ENCODE results near the gene PLXND1.

DNA sequence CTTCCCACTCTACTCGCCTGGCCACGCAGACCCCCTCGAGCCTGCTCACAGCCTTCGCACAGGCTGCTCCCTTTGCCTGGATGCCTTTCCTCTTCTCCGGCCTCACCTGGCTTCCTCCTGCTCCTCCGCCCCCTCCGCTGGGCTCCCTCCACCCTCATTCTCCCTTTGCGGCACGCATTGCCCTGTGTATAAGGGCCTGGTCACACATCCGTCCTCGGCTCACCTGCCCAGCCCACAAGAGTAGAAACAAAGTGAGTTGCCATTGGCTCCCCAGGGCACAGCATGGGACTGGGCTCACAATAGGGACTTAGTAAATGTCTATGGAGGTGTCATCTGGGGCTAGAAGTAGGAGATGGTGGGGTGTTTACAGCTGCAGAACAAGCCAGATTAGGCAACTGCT, 4.2 kb downstream of the PLXND1 start:
- TF ChIP-seq, protein P1, sequence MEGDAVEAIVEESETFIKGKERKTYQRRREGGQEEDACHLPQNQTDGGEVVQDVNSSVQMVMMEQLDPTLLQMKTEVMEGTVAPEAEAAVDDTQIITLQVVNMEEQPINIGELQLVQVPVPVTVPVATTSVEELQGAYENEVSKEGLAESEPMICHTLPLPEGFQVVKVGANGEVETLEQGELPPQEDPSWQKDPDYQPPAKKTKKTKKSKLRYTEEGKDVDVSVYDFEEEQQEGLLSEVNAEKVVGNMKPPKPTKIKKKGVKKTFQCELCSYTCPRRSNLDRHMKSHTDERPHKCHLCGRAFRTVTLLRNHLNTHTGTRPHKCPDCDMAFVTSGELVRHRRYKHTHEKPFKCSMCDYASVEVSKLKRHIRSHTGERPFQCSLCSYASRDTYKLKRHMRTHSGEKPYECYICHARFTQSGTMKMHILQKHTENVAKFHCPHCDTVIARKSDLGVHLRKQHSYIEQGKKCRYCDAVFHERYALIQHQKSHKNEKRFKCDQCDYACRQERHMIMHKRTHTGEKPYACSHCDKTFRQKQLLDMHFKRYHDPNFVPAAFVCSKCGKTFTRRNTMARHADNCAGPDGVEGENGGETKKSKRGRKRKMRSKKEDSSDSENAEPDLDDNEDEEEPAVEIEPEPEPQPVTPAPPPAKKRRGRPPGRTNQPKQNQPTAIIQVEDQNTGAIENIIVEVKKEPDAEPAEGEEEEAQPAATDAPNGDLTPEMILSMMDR (IDR thresholded peaks at IDR 0.05) = no peak
- no peak for TF ChIP-seq POLR2A (IDR thresholded peaks at IDR 0.05)
